Stimulated activated naive CD8-positive, alpha-beta T cell treated with anti-CD3 and anti-CD28 coated beads, Interleukin-15, Interleukin-2, amounts not matched to agents 100 ng/mL and 50 ng/mL, for 24 hours (primary cell): ENCODE results near the gene USP13.
"Not testable (repeated sequence)": the region's sequence is repeated elsewhere in the genome, so short reads cannot be mapped to it uniquely, and the experiment has no call there.

Experiments used
- H3K27ac Mint-ChIP-seq: one replicate; pipeline ENCODE4 v1.8.0; 2021; ENCODE audit warnings: mild to moderate bottlenecking, mixed read lengths
- H3K27me3 Mint-ChIP-seq: one replicate; pipeline ENCODE4 v1.8.0; 2021; ENCODE audit warnings: mixed read lengths
- H3K36me3 Mint-ChIP-seq: one replicate; pipeline ENCODE4 v1.8.0; 2021; ENCODE audit warnings: low read depth, mixed read lengths
- H3K4me1 Mint-ChIP-seq: one replicate; pipeline ENCODE4 v1.8.0; 2021; ENCODE audit warnings: low read depth, mixed read lengths
- H3K4me3 Mint-ChIP-seq: one replicate; pipeline ENCODE4 v1.8.0; 2021; ENCODE audit warnings: mild to moderate bottlenecking, mixed read lengths
- H3K9me3 Mint-ChIP-seq: one replicate; pipeline ENCODE4 v1.8.0; 2021; ENCODE audit warnings: mixed read lengths

Gene USP13

GRCh38 chr3:179671309-179671708 is 18.5 kb downstream of the USP13 start:
- peaks cover 2% of the 10 kb centered on the region for H3K36me3 Mint-ChIP-seq
- no peaks in the 10 kb centered on the region for H3K9me3 Mint-ChIP-seq
- no peak overlapping the region for H3K4me3 Mint-ChIP-seq
- H3K27me3 Mint-ChIP-seq: no peaks in the 10 kb centered on the region
- H3K4me1 Mint-ChIP-seq: no peaks in the 10 kb centered on the region
- H3K27ac Mint-ChIP-seq: no peak overlapping the region

GRCh38 chr3:179671747-179672242 is 19.0 kb downstream of the USP13 start:
- H3K4me1 Mint-ChIP-seq: no peaks in the 10 kb centered on the region
- no peak overlapping the region for H3K27ac Mint-ChIP-seq
- H3K36me3 Mint-ChIP-seq: peaks cover 5% of the 10 kb centered on the region
- no peak overlapping the region for H3K4me3 Mint-ChIP-seq
- no peaks in the 10 kb centered on the region for H3K9me3 Mint-ChIP-seq
- H3K27me3 Mint-ChIP-seq: no peaks in the 10 kb centered on the region

GRCh38 chr3:179672918-179673317 is 20.1 kb downstream of the USP13 start:
- Mint-ChIP-seq H3K9me3 (no peaks in the 10 kb centered on the region), H3K36me3 (peaks cover 5% of the 10 kb centered on the region), H3K27ac (no peak overlapping the region), H3K4me1 (no peaks in the 10 kb centered on the region), H3K4me3 (no peak overlapping the region), H3K27me3 (no peaks in the 10 kb centered on the region)

DNA sequence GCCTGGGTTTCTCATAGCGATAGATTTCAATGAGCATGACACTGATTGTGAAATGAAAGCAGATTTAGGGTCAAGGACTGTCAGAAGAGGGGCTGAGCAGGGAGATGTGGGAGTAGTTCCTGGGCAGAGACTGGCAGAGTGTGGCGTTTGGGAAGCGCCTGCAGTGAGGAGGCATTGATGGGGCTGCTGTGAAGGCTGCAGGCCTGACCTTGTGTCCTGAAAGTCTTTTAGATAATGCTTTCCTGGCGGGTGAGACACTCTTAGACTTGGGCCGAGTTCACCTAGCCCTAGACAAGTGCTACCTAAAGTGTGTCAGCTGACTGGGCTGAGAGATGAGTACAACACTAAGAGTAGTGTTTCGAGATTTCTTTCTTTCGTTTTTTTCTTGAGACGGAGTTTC is 20.7 kb downstream of the USP13 start:
- Mint-ChIP-seq H3K9me3 (no peaks in the 10 kb centered on the region), H3K36me3 (peaks cover 5% of the 10 kb centered on the region), H3K27me3 (no peaks in the 10 kb centered on the region)

DNA sequence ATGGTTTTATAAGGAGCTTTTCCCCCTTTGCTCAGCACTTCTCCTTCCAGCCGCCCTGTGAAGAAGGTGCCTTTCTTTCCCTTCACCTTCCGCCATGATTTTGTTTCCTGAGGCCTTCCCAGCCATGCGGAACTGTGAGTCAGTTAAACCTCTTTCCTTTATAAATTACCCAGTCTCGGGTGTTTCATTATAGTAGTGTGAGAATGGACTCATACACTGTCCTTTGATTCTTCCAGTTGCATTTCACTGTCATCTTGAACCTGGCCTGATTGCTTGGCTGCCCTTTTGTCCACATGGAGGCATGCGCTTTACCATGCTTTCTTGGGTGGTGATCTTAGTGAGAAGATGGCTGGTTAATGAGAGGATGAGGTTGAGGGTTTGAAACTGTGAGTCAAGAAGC is 23.2 kb downstream of the USP13 start:
- H3K9me3 Mint-ChIP-seq: no peaks in the 10 kb centered on the region
- no peaks in the 10 kb centered on the region for H3K27me3 Mint-ChIP-seq
- H3K4me3 Mint-ChIP-seq: no peak overlapping the region
- H3K36me3 Mint-ChIP-seq: peaks cover 5% of the 10 kb centered on the region
- no peak overlapping the region for H3K27ac Mint-ChIP-seq
- H3K4me1 Mint-ChIP-seq: no peaks in the 10 kb centered on the region

More for the DNA sequence above, 20.7 kb downstream of the USP13 start:
- no peak overlapping the region for H3K4me3 Mint-ChIP-seq
- H3K4me1 Mint-ChIP-seq: no peaks in the 10 kb centered on the region
- no peak overlapping the region for H3K27ac Mint-ChIP-seq

DNA sequence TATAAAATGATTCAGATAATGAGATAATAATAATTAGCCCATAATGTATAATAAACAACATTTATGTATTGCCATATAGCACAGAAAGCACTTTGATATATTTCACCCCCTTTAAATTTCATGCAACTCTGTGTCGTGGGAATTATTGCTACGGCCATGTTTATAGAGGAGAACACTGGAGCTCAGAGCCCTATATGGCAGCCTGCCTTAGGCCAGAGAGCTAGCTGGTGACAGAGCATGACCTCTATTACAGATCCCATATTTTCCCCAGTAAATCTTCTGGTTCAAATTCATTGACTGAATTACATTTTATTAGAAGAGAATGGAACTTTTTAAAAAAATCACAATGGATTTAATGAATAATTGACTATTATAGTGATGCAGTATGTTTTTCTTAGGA is 25.0 kb downstream of the USP13 start:
- Mint-ChIP-seq H3K27me3 (no peaks in the 10 kb centered on the region), H3K4me3 (no peak overlapping the region), H3K36me3 (peaks cover 5% of the 10 kb centered on the region), H3K27ac (no peak overlapping the region), H3K4me1 (no peaks in the 10 kb centered on the region), H3K9me3 (no peaks in the 10 kb centered on the region)

DNA sequence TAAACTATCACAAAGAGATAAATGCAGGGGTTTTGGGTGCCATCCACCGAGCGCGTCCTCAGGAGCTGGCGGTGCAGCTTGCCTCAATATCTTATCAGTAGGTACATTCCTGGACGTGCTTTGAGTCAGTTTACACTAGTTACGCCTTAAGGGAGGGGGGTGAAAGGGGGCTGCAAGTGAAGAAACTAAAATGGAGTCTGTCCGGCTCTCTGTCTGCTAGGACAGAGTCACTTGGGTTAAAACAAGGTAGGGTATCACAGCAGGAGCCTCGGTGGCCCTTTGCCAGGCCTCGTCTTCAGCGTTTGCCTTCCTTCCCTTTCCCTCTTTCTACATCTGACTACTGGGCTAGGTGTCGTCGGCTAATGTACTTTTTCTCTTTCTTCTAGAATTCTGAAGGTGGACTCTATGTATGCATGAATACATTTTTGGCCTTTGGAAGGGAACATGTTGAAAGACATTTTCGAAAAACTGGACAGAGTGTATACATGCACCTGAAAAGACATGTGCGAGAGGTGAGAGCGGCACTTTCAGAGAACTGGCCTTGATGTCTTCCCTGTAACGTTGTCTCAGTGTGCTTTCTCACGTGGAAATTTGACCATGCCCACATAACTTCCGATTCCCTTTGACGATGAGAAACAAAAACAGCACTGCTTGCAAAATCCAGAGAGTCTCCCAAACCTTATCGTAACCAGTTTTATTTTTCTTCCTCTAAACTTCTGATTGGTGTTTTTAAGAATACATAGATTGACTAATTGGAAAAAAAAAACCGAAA is 28.8 kb downstream of the USP13 start:
- Mint-ChIP-seq H3K36me3 (peaks cover 10% of the 10 kb centered on the region), H3K4me3 (no peak overlapping the region), H3K27ac (no peak overlapping the region), H3K27me3 (no peaks in the 10 kb centered on the region), H3K4me1 (no peaks in the 10 kb centered on the region), H3K9me3 (no peaks in the 10 kb centered on the region)

GRCh38 chr3:179682426-179683080 is 29.7 kb downstream of the USP13 start:
- Mint-ChIP-seq H3K27ac (no peak overlapping the region), H3K27me3 (no peaks in the 10 kb centered on the region), H3K4me1 (no peaks in the 10 kb centered on the region), H3K9me3 (no peaks in the 10 kb centered on the region), H3K4me3 (no peak overlapping the region), H3K36me3 (peaks cover 10% of the 10 kb centered on the region)

GRCh38 chr3:179683286-179683685 is 30.4 kb downstream of the USP13 start:
- not testable (repeated sequence) for H3K4me3 Mint-ChIP-seq, H3K27ac Mint-ChIP-seq, H3K27me3 Mint-ChIP-seq, H3K4me1 Mint-ChIP-seq, H3K9me3 Mint-ChIP-seq
- peaks cover 10% of the 10 kb centered on the region for H3K36me3 Mint-ChIP-seq

DNA sequence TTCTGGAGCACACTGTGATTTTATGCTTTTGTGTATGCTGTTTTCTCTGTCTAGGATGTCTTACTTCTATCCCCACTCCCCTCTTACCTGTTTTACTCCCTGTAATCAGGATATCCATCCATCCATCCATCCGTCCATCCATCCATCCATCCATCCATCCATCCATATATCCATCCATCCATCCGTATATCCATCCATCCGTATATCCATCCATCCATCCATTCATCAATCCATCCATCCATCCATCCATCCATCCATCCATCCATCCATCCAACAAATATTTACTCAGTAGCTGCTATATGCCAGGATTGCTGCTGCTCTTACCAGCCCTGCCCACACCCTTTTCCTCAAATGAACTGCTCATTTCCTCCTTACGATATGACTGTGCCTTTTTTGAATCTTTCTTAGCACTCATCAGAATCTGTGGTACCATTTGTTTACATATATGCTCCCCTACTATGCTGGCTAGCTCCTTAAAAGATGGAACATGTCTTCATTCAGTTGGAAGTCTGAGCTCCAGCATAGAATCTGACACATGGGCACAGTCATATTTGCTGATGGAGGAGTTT is 35.2 kb downstream of the USP13 start:
- Mint-ChIP-seq H3K4me1 (no peaks in the 10 kb centered on the region), H3K27me3 (no peaks in the 10 kb centered on the region), H3K4me3 (no peak overlapping the region), H3K27ac (no peak overlapping the region), H3K36me3 (peaks cover 21% of the 10 kb centered on the region), H3K9me3 (no peaks in the 10 kb centered on the region)

DNA sequence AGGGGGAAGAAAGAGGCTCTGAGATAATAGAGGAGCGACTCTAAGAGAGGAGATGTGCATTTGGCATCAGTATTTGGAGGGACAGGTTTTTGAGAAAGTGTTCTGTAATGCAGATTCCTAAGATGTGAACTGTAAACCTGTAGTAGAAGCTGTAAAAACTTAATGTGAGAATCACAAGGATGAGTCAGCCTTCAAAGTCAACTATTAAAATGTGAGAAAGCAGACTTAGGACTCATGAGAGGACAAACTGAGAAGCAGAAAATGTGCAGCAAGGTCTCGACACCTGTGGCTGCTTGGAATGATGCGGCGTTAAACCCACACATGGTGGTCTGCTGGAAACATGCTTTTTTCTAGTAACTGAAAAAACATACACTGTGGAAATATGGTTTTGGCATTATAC is 36.0 kb downstream of the USP13 start:
- H3K27me3 Mint-ChIP-seq: no peaks in the 10 kb centered on the region
- no peak overlapping the region for H3K4me3 Mint-ChIP-seq
- no peaks in the 10 kb centered on the region for H3K9me3 Mint-ChIP-seq
- no peaks in the 10 kb centered on the region for H3K4me1 Mint-ChIP-seq
- H3K27ac Mint-ChIP-seq: no peak overlapping the region
- H3K36me3 Mint-ChIP-seq: peaks cover 16% of the 10 kb centered on the region

DNA sequence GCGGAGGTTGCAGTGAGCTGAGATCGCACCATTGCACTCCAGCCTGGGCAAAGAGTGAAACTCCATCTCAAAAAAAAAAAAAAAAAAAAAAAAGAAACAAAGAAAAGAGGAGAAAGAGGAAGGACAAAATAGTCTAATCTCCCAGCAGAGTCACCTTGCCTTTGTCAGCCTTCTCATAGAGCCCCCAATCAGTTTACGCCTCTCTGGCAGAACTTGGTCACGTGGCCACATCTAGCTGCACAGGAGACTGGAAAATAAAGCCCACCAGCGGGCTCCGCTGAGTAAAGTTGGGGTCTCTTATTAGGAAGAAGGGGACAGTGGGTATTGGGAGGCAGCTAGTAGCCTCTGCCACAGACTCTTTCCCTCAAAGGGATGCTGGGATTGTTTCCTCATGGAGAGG is 41.9 kb downstream of the USP13 start:
- Mint-ChIP-seq H3K27me3 (no peaks in the 10 kb centered on the region), H3K4me3 (no peak overlapping the region), H3K36me3 (peaks cover 12% of the 10 kb centered on the region), H3K4me1 (peaks cover 3% of the 10 kb centered on the region), H3K27ac (no peak overlapping the region), H3K9me3 (no peaks in the 10 kb centered on the region)

- Mint-ChIP-seq H3K36me3 (peaks cover 16% of the 10 kb centered on the region), H3K9me3 (no peaks in the 10 kb centered on the region), H3K27ac (no peak overlapping the region), H3K4me3 (no peak overlapping the region), H3K4me1 (peaks cover 3% of the 10 kb centered on the region), H3K27me3 (no peaks in the 10 kb centered on the region)
Observed at GRCh38 chr3:179695672-179696313, 43.0 kb downstream of the USP13 start.

GRCh38 chr3:179697736-179698332 is 45.0 kb downstream of the USP13 start:
- H3K27me3 Mint-ChIP-seq: no peaks in the 10 kb centered on the region

DNA sequence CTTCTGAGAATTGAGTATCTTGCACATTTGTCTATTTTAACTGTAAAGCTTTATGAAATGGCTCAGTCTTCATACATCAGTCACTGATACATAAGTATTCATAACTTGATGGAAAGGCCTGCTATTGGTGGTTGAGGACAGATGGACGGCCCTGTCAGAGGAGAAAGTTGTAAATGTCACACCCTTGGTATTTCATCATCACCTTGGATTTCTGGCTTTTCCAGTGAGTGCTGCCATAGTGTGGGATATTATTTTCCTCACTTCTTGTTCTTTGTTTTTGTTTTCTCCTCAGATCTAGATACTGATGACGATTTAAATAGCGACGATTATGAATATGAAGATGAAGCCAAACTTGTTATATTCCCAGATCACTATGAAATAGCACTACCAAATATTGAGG is 47.9 kb downstream of the USP13 start:
- Mint-ChIP-seq H3K27me3 (no peaks in the 10 kb centered on the region), H3K36me3 (peaks cover 17% of the 10 kb centered on the region), H3K9me3 (no peaks in the 10 kb centered on the region), H3K4me3 (no peak overlapping the region), H3K4me1 (peaks cover 3% of the 10 kb centered on the region), H3K27ac (no peak overlapping the region)

More at GRCh38 chr3:179697736-179698332, 45.0 kb downstream of the USP13 start:
- no peak overlapping the region for H3K27ac Mint-ChIP-seq
- no peak overlapping the region for H3K4me3 Mint-ChIP-seq
- peaks cover 3% of the 10 kb centered on the region for H3K4me1 Mint-ChIP-seq
- peaks cover 22% of the 10 kb centered on the region for H3K36me3 Mint-ChIP-seq
- no peaks in the 10 kb centered on the region for H3K9me3 Mint-ChIP-seq
